Activated CD4-positive, alpha-beta T cell treated with anti-CD3 and anti-CD28 coated beads, Interleukin-2, amount 50 U/mL, for 1 hour (primary cell): ENCODE data around the gene GM2A.
"Not testable (repeated sequence)": the region's sequence is repeated elsewhere in the genome, so short reads cannot be mapped to it uniquely, and the experiment has no call there.

ENCODE experiments used
- DNase-seq: peaks from one replicate; pipeline ENCODE4 v3.0.0-alpha.2; 2020

GM2A gene

DNA sequence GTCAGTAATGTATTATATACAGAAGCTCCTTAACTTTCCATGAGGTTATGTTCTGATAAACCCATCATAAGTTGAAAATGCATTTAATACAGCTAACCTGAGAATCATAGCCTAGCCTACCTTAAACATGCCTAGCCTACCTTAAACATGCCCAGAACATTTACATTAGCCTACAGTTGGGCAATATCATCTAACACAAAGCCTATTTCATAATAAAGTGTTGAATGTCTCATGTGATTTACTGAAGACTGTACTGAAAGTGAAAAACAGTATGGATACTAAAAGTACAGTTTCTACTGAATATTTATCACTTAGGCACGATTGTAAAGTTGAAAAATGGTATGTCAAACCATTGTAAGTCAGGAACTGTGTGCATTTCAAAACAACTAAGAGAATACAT lies 1.6 kb downstream of the GM2A start:
- DNase-seq = no peak

DNA sequence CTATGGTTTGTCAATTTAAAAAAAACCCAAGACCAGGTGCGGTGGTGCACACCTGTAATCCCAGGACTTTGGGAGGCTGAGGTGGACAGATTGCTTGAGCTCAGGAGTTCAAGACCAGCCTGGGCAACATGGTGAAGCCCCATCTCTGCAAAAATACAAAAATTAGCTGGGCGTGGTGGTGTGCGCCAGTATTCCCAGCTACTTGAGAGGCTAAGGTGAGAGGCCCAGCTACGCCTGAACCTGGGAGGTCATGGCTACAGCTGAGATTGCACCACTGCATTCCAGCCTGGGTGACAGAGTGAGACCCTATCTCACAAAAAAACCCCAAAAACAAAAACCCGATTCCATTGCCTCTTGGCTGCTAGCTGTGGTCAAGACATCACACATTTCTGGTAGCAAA lies 2.0 kb downstream of the GM2A start:
- DNase-seq = not testable (repeated sequence)

DNA sequence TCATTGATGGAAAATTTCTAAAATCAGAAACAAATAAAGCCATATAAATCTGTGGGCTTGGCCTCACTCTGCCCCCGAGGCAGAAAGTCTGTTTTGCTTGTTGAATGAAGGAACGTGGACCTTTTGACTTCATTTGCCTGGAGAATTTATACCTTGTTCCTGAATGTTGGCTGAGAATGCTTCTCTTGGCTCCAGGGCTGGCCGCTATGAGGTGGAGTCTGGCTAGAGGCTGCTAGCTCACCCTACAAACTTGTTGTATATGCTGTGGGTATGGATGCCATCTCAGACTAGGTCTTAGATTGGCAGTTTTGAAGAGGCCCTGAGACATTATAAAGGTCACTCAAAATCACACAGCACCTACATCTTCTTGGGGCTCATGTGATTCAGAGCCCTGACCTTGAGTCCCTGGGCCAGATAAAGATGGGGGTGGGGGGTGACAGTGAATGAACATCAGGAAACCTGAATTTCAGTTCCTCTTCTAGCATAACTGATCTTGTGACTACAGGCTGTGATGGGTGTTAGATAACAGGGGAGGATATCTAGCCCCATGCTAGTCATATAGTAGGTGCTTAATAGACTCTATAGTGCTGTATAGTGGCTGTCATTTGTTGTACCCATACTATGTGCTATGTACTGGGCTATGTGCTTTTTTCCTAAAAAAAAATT lies 2.8 kb downstream of the GM2A start:
- no peak for DNase-seq

DNA sequence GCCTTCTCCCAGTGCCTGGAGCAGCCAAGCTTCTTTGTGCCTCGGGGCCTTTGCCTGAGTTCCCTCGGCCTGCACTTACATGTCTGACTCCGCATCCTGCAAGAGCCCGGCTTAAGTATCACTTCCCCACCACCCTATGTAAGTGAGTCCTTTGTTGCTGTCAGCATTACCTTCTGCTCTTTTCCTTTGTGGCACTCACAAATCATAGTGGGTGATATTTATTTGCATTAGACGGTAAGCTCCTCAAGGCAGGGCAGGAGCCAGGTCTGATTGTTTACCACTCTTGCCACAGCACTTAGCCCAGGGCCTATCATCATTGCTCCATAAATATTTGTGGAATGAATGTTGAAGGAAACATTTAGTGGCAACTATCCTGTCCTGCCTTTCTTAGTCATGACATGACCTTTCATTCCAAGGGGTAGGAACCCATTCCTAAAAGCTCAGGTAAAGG lies 4.8 kb downstream of the GM2A start:
- DNase-seq = no peak

DNA sequence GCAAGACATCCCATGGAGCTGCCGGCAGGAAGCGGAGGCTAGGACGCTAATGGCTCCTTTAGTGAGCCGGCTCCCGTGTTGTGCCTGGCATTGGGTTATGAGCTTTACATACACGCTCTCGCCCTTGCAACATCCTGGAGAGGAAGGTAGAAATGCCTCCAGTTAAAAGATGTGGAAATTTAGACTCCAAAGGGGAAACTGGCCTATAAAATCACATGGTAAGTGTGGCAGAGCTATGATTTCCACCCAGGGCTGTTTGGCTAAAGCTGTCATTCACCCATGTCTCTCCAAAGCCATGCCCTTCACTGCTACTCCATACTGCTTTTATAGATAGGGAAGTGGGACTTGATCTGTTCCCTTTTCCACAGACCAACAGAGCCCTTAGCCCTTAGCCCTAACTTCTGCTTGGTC lies 5.2 kb downstream of the GM2A start:
- no peak for DNase-seq

DNA sequence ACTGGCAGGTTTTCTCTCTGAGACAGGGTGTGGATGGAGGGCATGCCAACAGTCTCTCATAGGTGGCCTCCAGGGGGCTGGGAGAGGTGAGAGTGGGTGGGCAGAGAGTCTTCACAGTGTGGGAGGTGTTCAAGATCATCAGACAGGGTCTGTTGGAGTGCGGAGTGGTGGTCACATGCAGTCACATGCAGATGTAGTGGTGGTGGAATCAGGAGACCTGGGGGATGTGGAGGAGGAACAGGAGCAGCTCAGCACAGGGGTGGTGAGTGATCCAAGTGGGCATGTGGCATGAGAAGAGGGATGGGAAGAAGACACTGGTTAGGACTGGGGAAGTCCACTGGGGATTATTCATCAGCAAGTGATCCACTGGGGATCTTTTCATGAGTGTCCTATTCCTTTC lies 5.8 kb downstream of the GM2A start:
- no peak for DNase-seq

DNA sequence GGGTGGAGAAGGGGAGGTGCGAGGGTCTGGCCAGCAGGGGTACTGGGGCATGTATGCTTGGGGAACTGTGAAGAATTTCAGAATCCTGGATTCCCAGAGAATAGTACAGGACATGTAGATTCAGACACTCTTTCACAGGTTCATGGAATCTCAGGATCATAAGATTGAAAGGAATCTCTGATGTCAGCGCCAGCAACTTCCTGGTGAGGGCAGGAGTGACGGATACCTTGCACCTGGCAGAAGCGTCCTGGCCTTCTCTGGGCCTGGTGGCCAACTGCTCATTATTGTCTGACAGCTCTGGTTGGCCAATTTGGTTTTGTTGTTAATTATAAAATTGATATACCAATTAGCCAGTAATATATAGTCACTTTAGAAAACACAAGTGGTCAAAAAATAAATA lies 6.9 kb downstream of the GM2A start:
- no peak for DNase-seq

DNA sequence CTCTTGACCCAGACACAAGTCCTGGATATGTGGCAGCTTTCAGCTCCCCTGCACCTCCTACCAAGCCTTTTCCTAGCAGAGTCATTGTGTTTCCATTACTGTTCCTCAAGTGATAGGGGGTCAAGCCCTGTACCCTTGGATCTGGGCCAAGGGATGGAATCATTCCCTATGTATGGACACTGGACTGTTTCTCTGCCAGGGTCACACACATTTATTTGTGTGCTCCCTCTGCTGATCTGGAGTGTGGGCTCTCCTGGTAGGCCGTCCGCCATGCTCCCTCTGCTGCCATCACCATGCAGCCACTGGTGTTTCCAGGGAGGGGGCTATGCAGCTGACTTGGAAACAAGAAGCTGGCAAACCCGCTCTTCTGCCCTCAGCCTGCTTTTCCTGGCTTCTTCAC lies 9.5 kb downstream of the GM2A start:
- DNase-seq = no peak

DNA sequence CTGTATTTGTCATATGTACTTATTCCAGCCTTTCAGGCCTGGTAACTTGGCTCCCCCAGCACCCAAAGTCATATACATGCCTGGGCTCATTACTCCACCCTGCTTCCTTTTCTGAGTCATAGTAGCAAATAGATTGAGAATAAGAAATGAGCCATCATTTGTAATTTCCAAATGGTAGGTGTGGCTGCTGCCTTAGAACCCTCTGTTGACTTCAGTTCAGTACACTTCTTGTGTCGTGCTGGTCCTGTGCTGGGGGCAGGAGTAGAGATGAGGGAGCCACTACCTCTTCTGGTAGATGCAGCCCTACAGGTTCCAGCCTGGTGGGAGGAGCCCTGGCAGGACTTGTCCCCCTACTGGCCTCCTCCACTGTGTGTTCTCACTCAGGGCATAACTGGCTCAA lies 11.1 kb downstream of the GM2A start:
- DNase-seq = no peak

DNA sequence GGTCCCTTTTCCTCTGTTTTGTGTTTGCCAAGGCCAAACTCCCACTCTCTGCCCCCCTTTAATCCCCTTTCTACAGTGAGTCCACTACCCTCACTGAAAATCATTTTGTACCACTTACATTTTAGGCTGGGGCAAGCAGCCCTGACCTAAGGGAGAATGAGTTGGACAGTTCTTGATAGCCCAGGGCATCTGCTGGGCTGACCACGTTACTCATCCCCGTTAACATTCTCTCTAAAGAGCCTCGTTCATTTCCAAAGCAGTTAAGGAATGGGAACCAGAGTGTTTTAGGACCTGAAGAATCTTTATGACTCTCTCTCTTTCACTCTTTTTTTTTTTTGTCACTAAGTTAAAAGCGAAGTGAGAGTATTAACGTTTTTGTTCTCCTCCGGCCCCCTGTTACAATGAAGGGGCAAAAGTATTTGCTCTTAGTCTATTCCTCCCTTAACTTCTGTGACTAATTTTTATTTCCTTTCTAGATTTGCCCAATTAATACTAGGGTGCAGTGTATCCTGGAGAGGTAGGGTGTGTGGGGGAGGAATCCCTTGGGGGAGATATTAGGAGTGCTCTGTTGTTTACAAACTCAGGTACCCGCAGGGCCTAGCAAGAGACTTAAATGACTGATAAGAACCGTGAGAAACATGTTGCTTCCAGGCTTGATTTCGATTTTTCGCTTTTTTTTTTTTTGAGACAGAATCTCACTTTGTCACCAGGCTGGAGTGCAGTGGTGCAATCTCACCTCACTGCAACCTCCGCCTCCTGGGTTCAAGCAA lies 14.7 kb downstream of the GM2A start:
- no peak for DNase-seq

DNA sequence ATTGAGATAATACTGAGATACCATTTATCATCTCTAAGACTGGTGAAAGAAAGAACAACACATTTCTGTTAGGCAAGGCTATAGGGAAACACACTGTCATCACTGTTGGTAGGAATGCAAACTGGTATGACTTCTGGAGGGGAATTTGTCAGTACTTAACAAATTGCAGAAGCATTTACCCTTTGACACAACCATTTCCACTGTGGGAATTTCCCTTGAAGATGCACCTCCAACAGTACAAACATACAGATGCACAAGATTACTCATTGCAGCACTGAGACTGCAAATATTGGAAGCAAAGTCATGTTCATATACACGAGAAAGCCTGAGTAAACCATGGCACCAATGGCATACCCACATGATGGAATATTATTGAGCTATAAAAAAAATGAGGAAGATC lies 17.6 kb downstream of the GM2A start:
- DNase-seq = no peak

DNA sequence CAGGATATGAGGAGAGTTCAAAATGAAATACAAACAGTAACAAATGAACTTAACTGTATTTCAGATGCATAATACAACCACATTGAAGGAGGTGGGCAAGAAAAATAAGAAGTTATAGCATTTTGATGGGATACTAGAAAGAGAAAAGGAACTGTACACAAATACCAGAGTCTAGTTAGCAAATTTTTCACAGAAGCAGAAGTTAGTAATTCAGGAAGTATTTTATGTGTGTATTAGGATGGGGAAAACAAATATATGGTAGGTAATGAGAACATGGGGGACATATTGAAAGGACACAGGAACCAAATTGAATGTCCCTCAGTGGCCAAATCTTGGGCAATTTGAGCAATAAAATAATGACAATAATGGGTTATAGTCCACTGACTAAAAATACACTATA lies 18.4 kb downstream of the GM2A start:
- DNase-seq = no peak

DNA sequence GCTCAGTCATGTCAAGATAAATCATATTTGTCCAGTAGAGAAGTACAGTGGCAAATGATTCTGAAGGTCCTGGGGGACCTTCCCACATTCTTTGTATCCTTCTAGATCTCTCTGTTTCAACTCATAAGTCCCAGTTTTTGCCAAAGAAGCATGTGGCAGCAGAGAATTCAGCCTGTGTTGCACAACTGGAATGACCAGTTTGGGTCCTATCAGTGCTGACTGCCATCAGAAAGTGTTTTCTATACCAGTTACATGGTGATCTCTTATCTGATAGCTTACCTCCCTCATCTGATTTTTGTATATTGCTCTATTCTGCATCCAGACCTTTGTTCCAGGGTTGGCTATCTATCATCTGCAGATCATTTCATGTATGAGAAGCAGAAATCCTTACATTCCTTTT lies 21.7 kb downstream of the GM2A start:
- DNase-seq = no peak

DNA sequence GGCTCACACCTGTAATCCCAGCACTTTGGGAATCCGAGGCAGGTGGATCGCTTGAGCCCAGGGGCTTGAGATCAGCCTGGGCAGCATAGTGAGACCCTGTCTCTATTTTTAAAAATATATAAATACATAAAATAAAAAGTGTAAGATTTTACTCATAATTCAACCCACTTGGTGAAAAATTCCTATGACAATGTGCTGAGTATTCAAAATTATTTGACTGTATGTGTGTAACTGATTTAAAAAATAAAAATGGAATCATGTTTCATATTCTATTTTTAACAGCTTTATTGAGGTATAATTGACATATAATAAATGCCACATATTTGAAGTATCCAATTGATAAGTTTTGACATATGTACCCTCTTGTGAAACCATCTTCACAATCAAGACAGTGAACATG lies 22.8 kb downstream of the GM2A start:
- no peak for DNase-seq

DNA sequence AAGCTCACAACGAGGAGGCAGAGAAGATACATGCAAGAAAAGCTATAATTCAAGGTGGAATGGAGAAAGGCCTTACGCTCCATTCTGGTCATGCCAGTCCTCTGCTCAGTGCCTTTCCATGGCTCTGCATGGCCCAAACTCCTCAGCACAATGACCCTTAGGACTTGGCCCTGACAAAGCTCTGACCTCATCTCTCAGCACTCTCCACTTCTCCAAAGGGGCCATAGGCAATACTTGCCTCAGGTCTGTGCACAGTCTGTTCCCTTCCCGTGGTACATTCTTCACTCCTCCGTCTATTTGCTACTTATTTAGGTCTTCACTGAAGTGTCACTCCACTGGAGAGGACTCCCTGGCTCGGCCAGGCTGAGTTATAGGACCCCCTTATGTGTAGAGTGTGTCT lies 25.9 kb downstream of the GM2A start:
- DNase-seq = no peak

DNA sequence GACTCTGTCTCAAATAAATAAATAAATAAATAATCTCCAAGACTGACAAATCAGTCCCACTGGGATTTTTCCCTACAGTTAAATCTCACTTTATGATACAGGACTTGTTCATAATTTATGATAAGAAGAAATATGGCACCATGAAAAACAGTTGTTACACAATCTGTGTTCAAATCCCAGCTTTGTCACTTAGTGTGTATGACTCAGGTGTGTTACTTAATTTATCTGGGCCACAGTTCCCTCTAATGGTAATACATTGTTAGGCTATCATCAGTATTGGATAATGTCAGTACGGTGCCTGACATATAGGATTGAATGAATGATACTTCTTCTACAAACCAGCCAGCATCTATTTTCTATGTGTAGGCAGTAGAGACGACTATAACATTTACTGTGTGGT lies 27.5 kb downstream of the GM2A start:
- no peak for DNase-seq

DNA sequence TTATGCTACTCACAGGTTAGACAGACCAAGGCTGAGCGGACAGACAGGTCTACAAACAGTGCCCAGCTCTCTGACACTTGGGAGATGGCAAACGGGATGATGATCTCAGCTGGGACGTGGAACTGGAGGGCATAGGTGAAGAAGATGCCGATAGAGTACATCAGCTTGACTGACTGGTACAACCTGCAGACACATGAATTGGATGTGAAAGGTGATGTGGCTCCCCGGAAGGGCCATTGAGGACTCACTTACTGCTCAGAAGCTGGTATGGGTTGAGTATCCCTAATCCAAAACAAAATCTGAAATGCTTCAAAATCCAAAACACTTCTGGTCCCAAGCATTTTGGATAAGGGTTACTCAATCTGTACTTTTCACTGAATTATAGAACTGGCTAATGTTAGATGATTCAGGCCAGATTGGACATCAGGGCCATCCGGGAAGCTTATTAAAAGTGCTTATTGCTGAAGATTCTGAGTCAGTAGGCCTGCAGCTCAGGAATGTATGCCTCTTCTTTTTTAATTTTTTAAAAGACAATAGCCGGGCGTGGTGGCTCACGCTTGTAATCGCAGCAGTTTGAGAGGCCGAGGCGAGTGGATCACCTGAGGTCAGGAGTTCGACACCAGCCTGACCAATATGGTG lies 28.1 kb downstream of the GM2A start:
- DNase-seq = no peak

DNA sequence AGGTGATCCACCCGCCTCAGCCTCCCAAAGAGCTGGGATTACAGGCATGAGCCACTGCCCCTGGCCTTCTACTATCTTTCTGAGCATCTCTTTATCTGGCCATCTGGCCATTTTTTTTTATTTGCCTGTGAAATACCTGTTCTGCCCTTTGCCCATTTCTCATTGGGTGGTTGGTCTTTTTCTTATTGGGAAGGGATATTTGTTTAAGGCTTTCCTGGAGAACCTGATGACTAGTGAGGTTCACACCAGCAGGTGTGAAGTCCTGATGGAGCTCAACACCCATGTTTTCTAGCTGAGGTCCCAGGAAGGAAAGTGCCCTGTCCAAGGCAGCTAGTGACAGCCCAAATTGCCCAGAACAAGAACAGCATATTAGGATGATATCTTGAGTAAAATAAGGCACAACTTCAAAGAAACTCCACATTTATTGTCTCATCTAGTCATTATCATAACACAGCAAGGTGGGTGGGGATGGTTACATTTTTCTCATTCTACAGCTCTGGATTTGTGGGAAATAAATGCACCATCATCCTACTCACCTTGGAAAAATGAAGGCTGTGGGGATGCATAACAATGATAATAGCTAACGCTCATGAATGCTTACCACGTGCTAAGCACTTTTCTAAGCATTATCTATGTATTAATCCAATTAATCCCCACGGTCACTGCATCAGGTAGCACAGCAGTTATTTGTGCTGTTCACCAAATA lies 30.3 kb downstream of the GM2A start:
- DNase-seq = no peak

DNA sequence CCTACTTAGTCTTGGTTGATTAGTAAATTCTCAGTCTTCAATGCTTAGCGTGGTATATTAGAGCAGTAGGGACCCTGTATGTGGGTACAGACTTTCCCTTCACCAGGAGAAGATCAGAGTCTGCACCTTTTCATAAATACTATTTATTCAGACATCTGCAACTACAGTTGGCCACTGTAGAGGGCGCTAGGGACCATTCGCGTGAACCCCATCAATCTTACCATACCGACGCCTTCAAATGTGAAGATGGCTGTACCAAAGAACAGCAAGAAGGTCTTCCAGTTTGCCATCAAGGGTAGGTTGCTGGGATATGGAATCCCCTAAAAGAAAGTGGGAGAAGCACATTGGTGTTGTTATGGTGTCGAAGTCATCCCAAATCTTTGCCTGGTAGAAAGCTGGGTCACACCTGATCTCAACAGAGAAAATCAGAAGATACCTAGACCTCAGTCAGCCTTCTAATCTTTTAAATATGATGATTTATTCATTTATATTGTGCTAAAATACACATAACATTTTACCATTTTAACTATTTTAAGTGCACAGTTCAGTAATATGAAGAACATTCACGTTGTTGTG lies 31.5 kb downstream of the GM2A start:
- no peak for DNase-seq

DNA sequence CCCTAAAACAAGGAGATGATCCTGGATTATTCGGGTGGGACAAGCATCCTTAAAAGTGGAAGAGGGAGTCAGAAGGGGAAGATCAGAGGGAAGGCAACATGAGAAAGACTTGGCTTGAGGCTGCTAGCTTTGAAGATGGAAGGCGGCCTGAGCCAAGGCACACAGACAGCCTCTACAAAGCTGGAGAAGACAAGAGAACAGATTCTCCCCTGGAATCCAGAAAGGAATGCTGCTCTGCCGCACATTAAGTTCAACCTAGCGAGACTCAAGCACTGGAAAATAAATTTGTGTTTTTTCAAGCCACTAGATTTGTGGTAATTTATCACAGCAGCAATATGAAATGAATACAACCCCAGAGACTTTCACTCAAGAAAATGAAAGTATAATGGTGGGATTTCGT lies 32.7 kb downstream of the GM2A start:
- DNase-seq = no peak

DNA sequence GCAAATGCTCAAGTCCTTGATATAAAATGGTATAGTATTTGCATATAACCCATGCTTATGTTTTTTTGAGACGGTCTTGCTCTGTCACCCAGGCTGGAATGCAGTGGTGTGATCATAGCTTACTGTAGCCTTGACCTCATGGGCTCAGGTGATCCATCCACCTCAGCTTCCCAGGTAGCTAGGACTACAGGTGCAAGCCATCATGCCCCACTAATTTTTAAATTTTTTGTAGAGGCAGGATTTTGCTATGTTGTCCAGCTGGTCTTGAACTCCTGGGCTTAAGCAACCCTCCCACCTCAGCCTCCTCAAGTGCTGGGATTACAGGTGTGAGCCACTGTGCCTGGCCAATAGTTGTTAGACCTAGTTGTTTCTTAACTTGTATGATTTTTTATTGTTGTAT lies 33.3 kb downstream of the GM2A start:
- DNase-seq = no peak

DNA sequence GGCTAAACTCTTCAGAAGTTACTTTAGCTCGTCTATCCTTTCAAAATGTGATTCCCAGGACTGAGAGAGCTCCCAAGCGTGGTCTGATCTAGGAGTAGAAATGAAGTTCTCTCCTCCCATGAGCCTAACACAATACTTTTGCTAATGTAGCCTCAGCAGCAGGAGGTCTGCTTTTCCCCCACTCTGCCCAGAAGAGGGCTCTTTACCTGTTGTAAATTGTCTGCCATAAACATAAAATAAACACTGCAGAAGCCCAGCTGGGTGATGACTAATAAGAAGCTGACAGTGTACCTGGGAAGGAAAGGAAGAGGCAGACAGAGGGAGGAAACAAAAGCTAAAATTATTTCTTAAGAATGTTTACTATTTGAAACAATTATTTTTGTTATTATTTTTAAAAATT lies 35.2 kb downstream of the GM2A start:
- no peak for DNase-seq

DNA sequence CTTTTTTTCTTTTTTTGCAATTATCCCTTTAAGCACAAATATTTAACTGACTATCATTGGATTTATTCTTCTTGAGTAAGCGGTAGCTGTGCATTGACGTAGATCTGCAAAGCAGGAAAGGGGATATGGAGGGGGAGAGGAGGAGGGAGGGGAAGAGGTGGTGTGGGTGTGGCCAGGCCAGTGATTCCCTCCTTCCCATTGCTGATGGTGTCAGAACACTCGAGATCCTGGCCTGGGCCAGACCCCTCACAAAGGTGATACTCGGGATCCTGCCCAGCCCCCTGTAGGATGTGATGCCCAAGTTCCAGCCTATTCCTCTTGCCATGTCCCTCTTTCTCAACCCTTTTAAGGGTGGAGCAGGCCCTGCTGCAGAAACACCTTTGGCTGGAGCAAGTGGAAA lies 40.6 kb downstream of the GM2A start:
- DNase-seq = no peak
